K562 (cell line): ENCODE data around the gene PRKACA. TPM values are rescaled to one million over a fixed set of nuclear protein-coding genes. Genes with fewer than 3 reads are reported as not detected.

Experiments
- ATAC-seq: fragments of 200-7000 bp; cut with Tn5 transposase; 3 replicates; pipeline ENCODE4 v1.9.1; 2020; ENCODE audit warnings: moderate library complexity
- BruUV-seq: library from RNA; stranded (reverse); fragments of 400-500 nt; replicated peaks from 2 replicates; lab custom pipeline; 2021; lab: Mats Ljungman, UMichigan
- CTCF ChIA-PET: fragments of 300-600 bp; formaldehyde crosslinking; extraction: SDS; loops from one replicate; lab custom pipeline; 2021; ENCODE audit warnings: low intra/inter-chr PET ratio; lab: Yijun Ruan, JAX
- POLR2A ChIA-PET: fragments of 300-600, 350-650 bp; sonication (Branson Sonifier 250); formaldehyde crosslinking; extraction: SDS; loops from one replicate; lab custom pipeline; 2021; ENCODE audit warnings: antibody characterized with exemption, inconsistent platforms; lab: Yijun Ruan, JAX
- DNase-seq, 4 experiments: peaks; one replicate each; pipeline versions ENCODE4 v3.0.0 to v3.0.0-alpha.2; 2011 to 2018; ENCODE audit warnings: low spot score in 3 of 4, mixed read lengths in 3 of 4; ENCODE audit errors: extremely low read depth in 1 of 4
- FAIRE-seq: peaks from 2 replicates; lab custom pipeline; 2011; peaks lifted over from hg19 to GRCh38; lab: Jason Lieb, UNC
- H2AFZ ChIP-seq: 2 replicates; pipeline ENCODE4 v1.6.0; 2011; ENCODE audit warnings: low read depth, low read length, control low read depth, inconsistent platforms
- H3K27ac ChIP-seq: fragments of 200-600 bp; 3 replicates; pipeline ENCODE4 v1.8.0; 2011; ENCODE audit warnings: low read depth, mild to moderate bottlenecking, control low read depth, inconsistent platforms, low read length, moderate library complexity, mixed read lengths; ENCODE audit errors: extremely low read depth
- H3K27me3 ChIP-seq, 2 experiments: fragments of 300-600 bp in 1 of 2; 2 replicates in 1 of 2; 3 replicates in 1 of 2; pipeline versions ENCODE4 v1.6.0 to v1.8.0; 2011; ENCODE audit warnings: inconsistent platforms in 2 of 2, low read length in 2 of 2, mild to moderate bottlenecking in 1 of 2, mixed read lengths in 1 of 2, moderate library complexity in 1 of 2; ENCODE audit not compliant: control insufficient read depth in 2 of 2, insufficient read depth in 2 of 2
- H3K36me3 ChIP-seq: fragments of 300-600 bp; 3 replicates; pipeline ENCODE4 v1.8.0; 2011; ENCODE audit warnings: mild to moderate bottlenecking, low read length, inconsistent platforms; ENCODE audit not compliant: control insufficient read depth, insufficient read depth
- H3K4me1 ChIP-seq, 2 experiments: fragments of 200-600 bp in 1 of 2; replicated peaks in 1 of 2; 2 replicates in 1 of 2; 3 replicates in 1 of 2; pipeline versions ENCODE4 v1.5.1 to v1.8.0; 2011; ENCODE audit warnings: inconsistent platforms in 2 of 2, low read length in 2 of 2, mild to moderate bottlenecking in 1 of 2, mixed read lengths in 1 of 2, moderate library complexity in 1 of 2; ENCODE audit not compliant: control insufficient read depth in 2 of 2, insufficient read depth in 2 of 2
- H3K4me2 ChIP-seq: 2 replicates; pipeline ENCODE4 v1.6.1; 2011; ENCODE audit warnings: low read length, control low read depth, inconsistent platforms, mixed read lengths; ENCODE audit not compliant: insufficient read depth
- H3K4me3 ChIP-seq: fragments of 200-600 bp; sonication (generic), shearing (Covaris generic); 2 replicates; pipeline ENCODE4 v1.5.1; 2016; ENCODE audit warnings: control low read depth, inconsistent platforms
- H3K79me2 ChIP-seq: fragments of 200-600 bp; 3 replicates; pipeline ENCODE4 v1.8.0; 2011; ENCODE audit warnings: low read length, inconsistent platforms; ENCODE audit not compliant: control insufficient read depth, insufficient read depth
- H3K9ac ChIP-seq, 2 experiments: 2 replicates each; pipeline versions ENCODE4 v1.6.0 to v1.6.1; 2011; ENCODE audit warnings: low read depth in 2 of 2, low read length in 2 of 2, control low read depth in 1 of 2, inconsistent platforms in 1 of 2, mild to moderate bottlenecking in 1 of 2, mixed read lengths in 1 of 2; ENCODE audit not compliant: insufficient read depth in 1 of 2
- H3K9me1 ChIP-seq: one replicate; pipeline ENCODE4 v1.6.0; 2011; ENCODE audit warnings: inconsistent platforms, mild to moderate bottlenecking, low read length, moderate library complexity; ENCODE audit not compliant: control insufficient read depth, insufficient read depth
- H3K9me3 ChIP-seq: replicated peaks from 2 replicates; pipeline ENCODE4 v1.5.1; 2011; ENCODE audit warnings: low read depth, low read length, inconsistent platforms; ENCODE audit not compliant: control insufficient read depth, insufficient read depth
- H4K20me1 ChIP-seq: replicated peaks from 2 replicates; pipeline ENCODE4 v1.6.1; 2011; ENCODE audit warnings: low read length, inconsistent platforms, mixed read lengths; ENCODE audit not compliant: control insufficient read depth, insufficient read depth
- JUNB ChIP-seq: fragments of 450-650 bp; formaldehyde crosslinking; conservative IDR thresholded peaks from 2 replicates; pipeline ENCODE4 v1.4.0; 2020; ENCODE audit warnings: mild to moderate bottlenecking
- POLR2G ChIP-seq: fragments of 200-400 bp; formaldehyde crosslinking; IDR thresholded peaks from 2 replicates; pipeline ENCODE4 v1.6.1; 2017; ENCODE audit warnings: low read depth, mild to moderate bottlenecking, antibody characterized with exemption, low read length, moderate library complexity
- RB1 ChIP-seq: fragments of 450-650 bp; IDR thresholded peaks from 2 replicates; pipeline ENCODE4 v1.6.1; 2017; ENCODE audit warnings: low read depth, mild to moderate bottlenecking
- ZNF143 ChIP-seq: sonication (generic); formaldehyde crosslinking; IDR thresholded peaks from 2 replicates; pipeline ENCODE4 v1.9.0; 2022; ENCODE audit warnings: mild to moderate bottlenecking, missing genetic modification reagents
- ZNF407 ChIP-seq: fragments of 450-650 bp; IDR thresholded peaks from 2 replicates; pipeline ENCODE4 v1.6.1; 2016; ENCODE audit warnings: low read depth
- WGBS: fragments of 100-300 bp; shearing (Covaris generic); methylation state at CpG from one replicate; pipeline ENCODE4 v1.1.6; 2016; ENCODE audit warnings: low coverage, mixed read lengths; ENCODE audit not compliant: insufficient coverage; ENCODE audit errors: missing lambda C conversion rate; 5-methylcytosine and 5-hydroxymethylcytosine counted together
- in situ Hi-C: fragments of 300-500 bp; cut with MboI; formaldehyde crosslinking; loops from 4 replicates; pipeline ENCODE4 v1.15.0; 2018; ENCODE audit warnings: inconsistent platforms, mixed read lengths
- intact Hi-C: fragments of 100-400 bp; cut with micrococcal nuclease; formaldehyde crosslinking; loops from 2 replicates; pipeline ENCODE4 v1.14.2; 2022
- polyA plus RNA-seq, 8 experiments: library from polyadenylated mRNA; depleted of rRNA in 4 of 8; stranded (reverse) in 5 of 8; unstranded in 3 of 8; fragments of >200 nt; fragmentation: Nextera tagmentation in 2 of 8; fragmentation: Illumina TruSeq in 1 of 8; extraction: Ambion mirVana in 2 of 8; extraction: Trizol in 1 of 8; gene quantifications; 2 replicates each; pipeline versions ENCODE4 v1.2.1 to v1.2.3, GENCODE V29; 2011 to 2014; ENCODE audit warnings: inconsistent platforms in 1 of 8, missing spikeins in 1 of 8
- total RNA-seq, 7 experiments: library from RNA; depleted of rRNA in 6 of 7; stranded (reverse); fragments of >200 nt in 6 of 7; fragmentation: Illumina TruSeq in 2 of 7; extraction: Trizol in 2 of 7; gene quantifications; 2 replicates each; pipeline versions ENCODE4 v1.2.1 to v1.2.3, GENCODE V29; 2011 to 2021; ENCODE audit warnings: low replicate concordance in 1 of 7

Gene PRKACA
- total and polyA plus RNA-seq, 9 of the 15 experiments (the other 6 are each of a cell fraction or from before 2014, with no cell fraction given) = 1.2 to 63.1 (median 13.0) TPM

GRCh38 chr19:14164724-14165493 is 47.3 kb upstream of the PRKACA start:
- DNase-seq (no peak), ATAC-seq (no peak), FAIRE-seq (no peak)
- Histone ChIP-seq H3K9me1 (no peaks in the 10 kb centered on the region), H3K36me3 (peaks cover 12% of the 10 kb centered on the region; the same call in 2 of the 3 replicates), H3K4me2 (no peak overlapping the region), H3K9me3 (no peaks in the 10 kb centered on the region), H2AFZ (no peak overlapping the region), H3K27me3 (no peaks in the 10 kb centered on the region), H3K4me3 (no peak overlapping the region), H4K20me1 (no peaks in the 10 kb centered on the region; the same call in 1 of the 2 replicates), H3K27ac (no peak overlapping the region), H3K9ac (peak overlapping the region in 1 of 2 experiments; percentile 45; a peak in 1 of 4 replicates), H3K79me2 (no peaks in the 10 kb centered on the region), H3K4me1 (peaks cover 0 to 41% of the 10 kb centered on the region in 2 experiments; a peak in 2 of 5 replicates)
- ChIA-PET POLR2A (interaction anchor here (0.6 to 0.7 kb wide), 2 partner anchors 9 to 11 kb away, joined by 3 read pairs; no protein-coding TSS in a partner anchor), CTCF (no interaction called here)
- intact Hi-C loops = no loop called here
- WGBS = 81% methylated on average over 16 of the region's 16 CpGs
- BruUV-seq = no TSS peak
- in situ Hi-C loops = no loop called here
- no peak for TF ChIP-seq ZNF143 (CRISPR knock-in tag)
- TF ChIP-seq POLR2G = peak; percentile 61; the same call in 1 of the 2 replicates
- TF ChIP-seq RB1 = no peak
- no peak for TF ChIP-seq ZNF407
- TF ChIP-seq JUNB = no peak
